GM18907 (cell line): ENCODE measurements around the gene MITD1.
"Not testable (repeated sequence)": the region's sequence is repeated elsewhere in the genome, so short reads cannot be mapped to it uniquely, and the experiment has no call there.

Experiments used
- ATAC-seq: cut with Tn5 transposase; IDR thresholded peaks from one replicate; pipeline ENCODE4 v1.9.1; 2021; ENCODE audit warnings: mild to moderate bottlenecking, moderate library complexity; ENCODE audit not compliant: unreplicated experiment

MITD1 gene

GRCh38 chr2:99154643-99155536 is 26.0 kb downstream of the MITD1 start, which contains the start of the genes LIPT1 and TSGA10:
TSS of gene LIPT1 (plus strand) at chr2:99154967. CDS start at chr2:99161958, 6,991 bp downstream.
TSS of gene TSGA10 (minus strand) at chr2:99154942. CDS start at chr2:99109439, 45,503 bp downstream.
- ATAC-seq = peak; percentile 95

- no peak for ATAC-seq
These were observed 26.8 kb downstream of the MITD1 start for GRCh38 chr2:99153921-99154604.

- ATAC-seq = no peak
These were observed 28.5 kb downstream of the MITD1 start for GRCh38 chr2:99152199-99152895.

GRCh38 chr2:99150706-99151105 is 30.2 kb downstream of the MITD1 start:
- ATAC-seq = no peak

GRCh38 chr2:99141110-99142108 is 39.4 kb downstream of the MITD1 start, which contains the start of gene C2orf15:
TSS of gene C2orf15 (plus strand) at chr2:99141707. CDS start at chr2:99150559, 8,852 bp downstream.
- peak; percentile 92 for ATAC-seq

- peak; percentile 46 for ATAC-seq
These were observed 40.1 kb downstream of the MITD1 start for GRCh38 chr2:99140860-99141109.

- ATAC-seq = no peak
These were observed 40.6 kb downstream of the MITD1 start for GRCh38 chr2:99140056-99140859.

- no peak for ATAC-seq
These were observed 41.9 kb downstream of the MITD1 start for GRCh38 chr2:99139003-99139402.

- ATAC-seq = not testable (repeated sequence)
These were observed 45.8 kb downstream of the MITD1 start for GRCh38 chr2:99135044-99135556.

- no peak for ATAC-seq
These were observed 52.9 kb downstream of the MITD1 start for GRCh38 chr2:99127981-99128380.
